ENCODE data around the gene SEMA5A.

- no peak for TF ChIP-seq CTCF (IDR thresholded peaks at IDR 0.05)
- no peak for TF ChIP-seq EP300 (IDR thresholded peaks at IDR 0.05)
- no peak for TF ChIP-seq POLR2AphosphoS5 (IDR thresholded peaks at IDR 0.05)
Measured at GRCh38 chr5:9452181-9452580, 93.7 kb downstream of the SEMA5A start.

Measured in gastroesophageal sphincter (tissue), 3 donors.